HG03175 (cell line): ENCODE measurements around the gene NPLOC4.

Experiments used
- ATAC-seq: cut with Tn5 transposase; IDR thresholded peaks from one replicate; pipeline ENCODE4 v1.9.1; 2021; ENCODE audit warnings: mild to moderate bottlenecking, moderate library complexity; ENCODE audit not compliant: unreplicated experiment

The NPLOC4 gene

DNA sequence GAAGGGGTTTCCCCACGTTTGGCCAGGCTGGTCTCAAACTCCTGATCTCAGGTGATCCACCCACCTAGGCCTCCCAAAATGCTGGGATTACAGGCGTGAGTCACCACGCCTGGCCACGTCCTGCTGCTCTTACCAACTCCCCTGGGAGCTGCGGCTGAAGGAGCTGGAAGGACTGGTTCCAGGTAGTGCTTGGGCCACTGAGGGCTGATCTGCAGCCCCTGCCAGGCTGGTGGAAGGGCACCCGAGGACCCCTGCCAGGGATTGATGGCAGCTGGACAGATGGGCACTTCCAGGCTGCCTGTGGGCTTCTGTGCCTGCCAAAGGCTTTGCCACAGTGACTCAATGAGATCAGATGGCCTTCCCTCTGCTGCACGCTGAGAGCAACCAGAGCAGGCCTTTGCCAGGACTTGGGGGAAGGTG lies 27.1 kb upstream of the NPLOC4 start:
- no peak for ATAC-seq

DNA sequence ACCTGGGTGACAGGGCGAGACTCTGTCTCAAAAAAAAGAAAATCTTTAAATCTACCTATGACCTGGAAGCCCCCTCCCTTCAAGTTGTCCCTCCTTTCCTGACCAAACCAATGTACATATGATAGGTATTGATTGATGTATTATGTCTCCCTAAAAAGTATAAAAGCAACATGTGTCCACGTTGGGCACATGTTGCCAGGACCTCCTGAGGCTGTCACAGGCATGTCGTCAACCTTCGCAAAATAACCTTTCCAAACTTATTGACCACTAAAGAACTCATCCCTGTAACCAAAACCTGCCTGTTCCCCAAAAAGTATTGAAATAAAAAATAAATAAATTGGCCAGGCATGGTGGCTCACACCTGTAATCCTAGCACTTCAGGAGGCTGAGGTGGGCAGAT lies 25.1 kb upstream of the NPLOC4 start:
- ATAC-seq, result no peak

DNA sequence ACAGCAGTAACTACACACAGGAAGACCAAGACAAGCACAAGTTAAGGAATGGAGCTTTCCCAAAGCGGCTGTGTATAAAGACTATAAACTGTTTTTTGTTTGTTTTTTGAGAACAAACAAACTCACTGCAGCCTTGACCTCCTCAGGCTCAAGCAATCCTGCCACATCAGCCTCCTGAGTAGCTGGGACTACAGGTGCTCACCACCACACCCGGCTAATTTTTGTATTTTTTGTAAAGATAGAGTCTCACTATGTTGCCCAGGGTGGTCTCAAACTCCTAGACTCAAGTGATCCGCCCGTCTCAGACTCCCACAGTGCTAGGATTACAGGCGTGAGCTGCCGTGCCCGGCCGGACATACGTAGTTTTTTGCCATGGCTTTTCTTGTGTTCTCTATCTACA lies 23.5 kb upstream of the NPLOC4 start:
- no peak for ATAC-seq

DNA sequence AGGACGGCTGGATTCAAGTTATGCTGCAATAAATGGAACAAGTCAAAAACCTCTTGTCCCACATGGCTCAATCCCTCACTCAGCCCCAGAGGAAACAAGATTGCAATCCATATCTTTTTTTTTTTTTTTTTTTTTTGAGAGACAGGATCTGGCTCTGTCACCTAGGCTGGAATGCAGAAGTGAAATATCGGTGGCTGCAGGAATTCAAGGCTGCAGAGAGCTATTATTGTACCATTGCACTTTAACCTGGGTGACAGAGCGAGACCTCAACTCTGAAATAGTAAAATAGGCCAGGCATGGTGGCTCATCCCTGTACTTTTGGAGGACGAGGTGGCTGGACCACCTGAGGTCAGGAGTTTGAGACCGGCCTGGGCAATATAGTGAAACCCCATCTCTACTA lies 22.1 kb upstream of the NPLOC4 start:
- ATAC-seq, result no peak

DNA sequence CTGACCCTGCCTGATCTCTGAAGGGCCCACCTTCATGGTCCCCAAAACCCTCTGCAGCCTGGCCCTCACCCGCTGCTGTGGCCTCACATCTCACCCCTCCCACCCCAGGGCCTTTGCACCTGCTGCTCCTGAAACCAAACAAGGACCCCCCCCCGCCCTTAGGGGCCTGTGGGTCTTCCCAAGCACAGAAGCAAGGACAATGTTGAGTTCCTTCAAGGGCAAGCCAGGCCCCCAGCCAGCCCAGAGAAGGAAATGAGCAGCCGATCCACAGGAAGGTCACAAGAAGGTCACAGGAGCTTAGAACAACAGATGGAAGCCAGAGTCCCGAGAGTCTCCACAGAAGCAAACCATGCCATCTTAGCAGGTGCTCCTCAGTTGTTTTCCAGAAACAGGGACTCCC lies 19.9 kb upstream of the NPLOC4 start:
- no peak for ATAC-seq

DNA sequence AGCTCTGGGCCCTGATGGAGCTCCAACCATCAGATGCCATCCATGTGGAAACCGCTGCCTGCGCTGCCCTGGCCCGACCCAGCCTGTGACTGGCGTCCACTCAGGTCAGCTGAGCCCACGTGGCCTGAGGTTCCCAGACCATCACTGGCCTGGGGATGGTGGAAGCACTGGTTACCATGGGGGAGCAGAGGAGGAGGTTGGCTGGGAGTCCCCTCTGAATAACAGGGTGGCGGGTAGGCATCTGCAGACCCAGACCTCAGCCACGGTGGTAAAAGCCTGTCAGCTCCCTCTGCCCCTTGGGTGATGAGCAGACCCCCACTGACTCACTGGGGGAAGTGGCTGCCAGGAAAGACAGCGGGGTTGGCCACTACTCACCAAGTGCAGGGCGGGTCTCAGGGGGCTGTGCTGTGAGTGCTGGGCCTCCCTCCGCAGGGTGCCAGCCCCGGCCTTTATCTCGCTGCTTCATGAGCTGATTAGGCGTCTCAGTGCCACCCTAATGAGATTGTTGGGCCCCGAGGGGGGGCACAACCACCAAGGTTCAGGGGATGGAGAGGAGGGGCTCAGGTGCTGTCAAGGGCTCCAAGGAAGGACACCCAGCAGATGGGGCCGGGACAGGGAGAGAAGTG lies 19.3 kb upstream of the NPLOC4 start, which contains the start of gene PDE6G:
TSS of gene PDE6G (minus strand) at position 425 of the 626 bp plus-strand sequence. CDS start 3,237 bp downstream, outside the sequence.
- no peak for ATAC-seq

DNA sequence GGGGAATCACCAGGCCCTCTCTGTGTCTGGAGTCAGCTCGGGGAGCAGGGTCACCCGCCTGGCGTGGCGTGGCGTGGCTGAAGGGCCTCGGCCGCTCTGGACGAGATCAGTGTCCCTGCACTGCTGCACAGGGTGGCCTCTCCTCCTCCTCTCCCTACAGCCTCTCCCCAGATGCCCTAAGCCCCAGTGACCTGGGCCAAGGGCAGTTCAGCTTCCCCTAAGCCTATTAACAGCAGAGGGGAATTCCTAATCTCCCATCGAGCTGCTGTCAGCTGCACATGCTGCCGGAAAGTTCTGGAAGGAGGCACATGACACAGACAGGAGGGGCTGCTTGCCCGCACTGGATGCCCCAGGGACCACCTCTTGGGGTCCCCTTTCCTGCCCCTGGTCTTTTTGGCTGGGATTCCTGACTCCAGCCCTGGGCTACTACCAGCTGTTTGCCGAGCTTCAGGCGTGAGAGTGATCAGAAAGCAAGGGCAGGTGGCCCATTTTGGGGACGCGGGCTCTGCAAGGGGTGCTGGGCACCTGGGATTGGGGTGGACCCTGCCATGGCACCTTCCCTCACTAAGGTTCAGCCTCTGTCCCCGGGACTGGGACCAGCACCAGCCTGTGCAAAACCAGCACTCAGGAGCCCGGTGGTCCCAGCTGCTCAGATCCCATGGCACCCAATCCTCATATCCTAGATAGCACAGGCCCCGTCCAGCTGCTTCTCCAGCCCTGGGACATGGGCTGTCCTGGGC lies 18.6 kb upstream of the NPLOC4 start:
- ATAC-seq, result no peak

DNA sequence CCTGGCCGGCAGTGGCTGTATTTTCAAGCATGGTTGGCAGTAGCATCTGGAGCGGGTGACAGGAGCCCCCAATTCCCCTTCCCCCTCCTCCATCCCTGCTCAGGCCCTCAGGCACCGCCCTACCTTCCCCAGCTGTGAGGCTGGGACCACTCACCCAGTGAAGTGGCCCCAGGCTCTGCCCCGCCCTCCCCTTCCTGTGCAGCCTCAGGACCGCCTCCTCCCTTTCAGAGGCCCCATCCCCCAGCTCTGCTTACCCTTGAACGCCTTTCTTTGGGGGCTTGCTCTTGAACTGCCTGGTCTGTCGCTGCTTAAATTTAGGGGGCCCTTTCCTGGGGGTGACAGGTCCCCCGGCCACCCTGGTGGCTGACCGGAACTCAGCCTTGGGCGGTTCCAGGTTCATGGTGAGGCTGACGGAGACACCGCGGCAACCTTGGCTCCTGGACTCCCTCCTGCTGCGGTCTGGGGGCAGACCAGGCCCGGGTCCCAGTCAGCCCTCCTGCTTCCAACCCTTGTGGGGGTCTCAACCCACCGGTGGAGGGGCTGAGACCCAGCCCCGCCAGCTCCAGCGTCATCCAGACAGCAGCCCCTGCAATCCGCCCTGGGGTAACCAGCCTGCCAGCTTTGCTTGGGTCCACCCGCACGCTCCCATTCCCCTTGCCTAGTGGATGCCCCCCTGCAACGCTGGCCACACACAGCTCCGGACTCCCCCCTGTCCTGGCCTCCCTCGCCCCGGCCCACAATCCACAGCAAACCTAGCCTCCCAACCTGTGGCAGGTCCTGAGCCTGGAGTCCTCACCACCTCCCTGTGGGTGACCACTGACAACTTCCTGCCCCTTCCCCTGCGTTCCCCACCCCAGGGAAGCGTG lies 16.2 kb upstream of the NPLOC4 start:
- no peak for ATAC-seq

DNA sequence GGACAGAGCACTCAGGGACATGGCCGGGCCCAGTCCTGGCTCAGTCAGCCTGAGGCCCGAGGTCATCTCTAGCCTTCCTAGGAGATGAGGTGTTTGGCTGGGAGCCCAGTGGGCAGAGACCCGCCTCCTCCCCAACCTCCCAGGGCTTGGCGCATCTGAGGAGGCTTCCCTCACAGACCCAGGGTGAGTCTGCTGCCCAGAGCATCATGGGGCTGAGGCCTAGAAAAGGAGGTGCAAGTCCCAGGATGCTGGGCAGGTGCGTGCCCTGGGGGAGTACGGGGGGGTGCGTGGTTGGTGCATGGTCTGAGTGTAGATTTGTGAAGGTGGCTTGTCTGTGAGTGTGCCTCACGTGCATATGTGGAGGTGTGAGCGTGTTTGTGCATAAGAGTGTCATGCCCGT lies 14.8 kb upstream of the NPLOC4 start:
- ATAC-seq, result no peak

DNA sequence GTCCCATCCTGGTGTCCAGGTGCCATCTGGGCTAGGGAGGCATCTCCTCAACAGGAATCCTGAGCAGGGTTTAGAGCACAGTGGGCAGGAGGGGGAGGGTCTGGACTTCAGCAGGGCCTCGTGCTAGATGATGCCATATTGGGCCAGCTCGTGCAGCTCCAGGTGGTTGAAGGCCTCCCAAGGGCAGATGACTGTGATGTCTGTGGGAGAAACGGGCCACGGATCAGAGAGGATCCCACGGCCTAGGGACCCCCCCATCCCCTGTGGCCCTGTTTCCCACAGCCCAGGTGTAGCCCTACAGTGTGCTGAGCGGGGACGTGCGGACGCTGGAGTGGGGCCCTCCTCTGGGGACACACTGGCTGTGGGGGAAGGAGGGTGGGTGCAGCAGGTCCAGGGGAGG lies 14.0 kb upstream of the NPLOC4 start:
- no peak for ATAC-seq

DNA sequence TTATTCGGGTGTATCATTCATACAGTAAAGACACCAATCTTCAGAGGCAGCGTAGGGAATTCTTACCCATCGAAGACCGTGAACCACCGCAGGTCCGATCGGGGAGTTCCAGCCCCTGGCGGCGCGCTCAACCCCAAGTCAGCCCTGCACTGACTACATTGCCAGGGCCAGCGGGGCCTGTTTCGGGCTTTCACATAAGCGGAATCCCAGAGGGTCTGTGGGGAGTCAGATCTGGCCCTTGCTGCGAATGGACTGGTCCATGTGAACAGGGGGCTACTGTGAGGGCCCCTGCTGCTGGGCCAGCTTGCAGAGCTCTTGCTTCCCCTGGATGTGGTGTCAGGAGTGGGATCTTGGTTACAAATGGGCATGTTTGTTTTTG lies 11.8 kb upstream of the NPLOC4 start:
- no peak for ATAC-seq

DNA sequence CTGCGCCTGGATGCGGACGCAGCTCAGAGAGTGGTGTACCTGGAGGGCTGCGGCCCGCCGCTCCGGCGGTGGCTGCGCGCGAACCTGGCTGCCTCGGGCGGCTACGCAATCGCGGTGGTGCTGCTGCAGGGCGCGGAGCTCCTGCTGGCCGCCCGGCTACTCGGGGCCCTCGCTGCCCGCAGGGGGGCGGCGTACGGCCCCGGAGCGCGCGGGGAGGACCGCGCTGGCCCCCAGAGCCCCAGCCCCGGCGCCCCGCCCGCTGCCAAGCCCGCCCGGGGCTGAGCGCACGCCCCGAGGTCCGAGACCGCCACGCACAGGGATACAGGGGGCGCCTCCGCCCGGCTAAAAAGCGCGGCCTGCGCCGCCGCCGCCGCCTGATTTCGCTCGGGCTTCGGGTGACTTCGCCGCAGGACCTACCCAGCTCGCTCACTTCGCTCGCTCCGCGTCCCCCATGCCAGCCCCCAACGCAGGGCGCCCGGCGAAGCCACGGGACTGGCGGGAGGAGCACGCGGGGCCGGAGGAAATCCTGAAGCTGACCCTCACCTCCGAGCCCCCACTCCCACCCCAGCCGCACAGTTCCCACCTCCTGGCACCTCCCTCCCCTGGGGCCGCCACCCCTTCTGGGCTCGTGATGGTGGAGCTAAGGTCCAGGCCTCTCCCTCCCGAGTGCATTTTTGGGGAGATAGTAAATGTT lies 11.2 kb upstream of the NPLOC4 start:
- ATAC-seq, result no peak

DNA sequence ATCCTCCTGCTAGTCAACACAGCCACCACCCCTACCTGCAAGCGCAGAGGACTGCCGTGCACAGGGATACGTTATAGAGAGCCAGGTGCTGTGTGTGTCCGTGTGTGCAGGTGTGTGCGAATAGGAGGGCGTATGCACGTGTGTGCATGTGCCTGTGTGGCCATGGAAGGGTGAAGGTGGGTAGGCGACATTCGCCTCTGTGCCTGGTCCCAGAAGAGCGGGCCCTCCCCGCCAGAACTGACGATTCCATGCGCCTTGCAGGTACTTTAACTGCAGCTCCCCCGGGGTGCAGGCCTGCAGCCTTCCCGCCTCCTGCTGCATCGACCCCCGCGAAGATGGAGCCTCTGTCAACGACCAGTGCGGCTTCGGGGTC lies 10.7 kb upstream of the NPLOC4 start:
- no peak for ATAC-seq

DNA sequence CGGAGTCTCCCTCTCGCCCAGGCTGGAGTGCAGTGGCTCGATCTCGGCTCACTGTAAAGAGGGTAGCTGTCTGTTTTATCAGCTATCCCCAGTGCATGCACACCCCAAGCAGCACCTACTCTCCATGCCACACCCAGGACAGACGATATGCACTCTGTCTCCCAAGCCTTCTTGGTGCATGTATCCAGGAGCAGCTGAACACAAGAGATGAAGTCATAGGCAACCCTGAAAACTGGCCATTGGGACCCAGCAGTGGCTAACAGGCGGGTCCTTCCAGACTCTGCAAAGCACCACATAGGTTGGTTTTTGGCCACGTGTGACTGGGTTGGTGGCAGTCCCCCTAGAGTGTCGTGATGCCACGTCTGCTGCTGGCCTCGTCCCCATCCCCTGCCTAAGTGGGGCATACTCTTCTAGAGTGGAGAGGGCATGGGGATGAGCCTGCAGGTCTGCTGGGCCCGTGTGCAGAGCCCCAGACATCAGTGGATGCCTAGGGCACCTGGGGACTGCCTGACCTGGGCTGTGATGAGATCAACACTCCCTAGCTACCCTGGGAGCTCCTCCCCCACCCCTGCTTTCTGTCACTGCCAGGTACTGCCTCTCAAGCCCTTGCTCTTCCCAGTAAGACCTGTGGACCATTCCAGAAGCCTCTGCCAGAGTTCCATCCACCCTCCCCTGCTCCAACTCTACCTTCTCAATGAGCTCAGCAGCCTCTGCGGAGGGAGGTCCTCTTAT lies 10.1 kb upstream of the NPLOC4 start:
- no peak for ATAC-seq

DNA sequence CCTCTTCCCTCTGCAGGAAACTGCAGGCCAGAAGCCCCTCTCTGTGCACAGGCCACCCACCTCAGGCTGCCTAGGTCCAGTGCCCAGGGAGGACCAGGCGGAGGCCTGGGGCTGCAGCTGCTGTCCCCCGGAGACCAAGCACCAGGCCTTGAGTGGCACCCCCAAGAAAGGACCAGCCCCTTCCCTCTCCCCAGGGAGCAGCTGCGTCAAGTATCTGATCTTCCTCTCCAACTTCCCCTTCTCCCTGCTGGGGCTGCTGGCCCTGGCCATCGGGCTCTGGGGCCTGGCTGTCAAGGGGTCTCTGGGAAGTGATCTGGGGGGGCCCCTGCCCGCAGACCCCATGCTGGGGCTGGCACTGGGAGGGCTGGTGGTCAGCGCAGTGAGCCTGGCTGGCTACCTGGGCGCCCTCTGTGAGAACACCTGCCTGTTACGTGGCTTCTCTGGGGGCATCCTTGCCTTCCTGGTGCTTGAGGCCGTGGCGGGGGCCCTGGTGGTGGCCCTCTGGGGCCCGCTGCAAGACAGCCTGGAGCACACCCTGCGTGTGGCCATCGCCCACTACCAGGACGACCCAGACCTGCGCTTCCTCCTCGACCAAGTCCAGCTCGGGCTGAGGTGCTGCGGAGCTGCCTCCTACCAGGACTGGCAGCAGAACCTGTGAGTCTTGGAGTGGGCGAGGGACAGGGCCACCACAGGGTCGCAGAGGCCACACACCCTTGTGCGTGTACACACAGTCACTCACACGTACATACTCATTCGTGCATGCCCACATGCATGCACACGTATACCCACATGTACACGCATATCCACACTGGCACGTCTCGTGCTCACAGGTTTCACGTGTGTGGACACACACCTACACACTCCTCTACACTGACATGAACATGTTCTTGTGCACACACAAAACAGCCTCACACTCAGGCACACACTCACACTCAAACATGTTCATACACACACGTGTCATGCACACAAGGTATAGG lies 8.4 kb upstream of the NPLOC4 start:
- ATAC-seq, result no peak

DNA sequence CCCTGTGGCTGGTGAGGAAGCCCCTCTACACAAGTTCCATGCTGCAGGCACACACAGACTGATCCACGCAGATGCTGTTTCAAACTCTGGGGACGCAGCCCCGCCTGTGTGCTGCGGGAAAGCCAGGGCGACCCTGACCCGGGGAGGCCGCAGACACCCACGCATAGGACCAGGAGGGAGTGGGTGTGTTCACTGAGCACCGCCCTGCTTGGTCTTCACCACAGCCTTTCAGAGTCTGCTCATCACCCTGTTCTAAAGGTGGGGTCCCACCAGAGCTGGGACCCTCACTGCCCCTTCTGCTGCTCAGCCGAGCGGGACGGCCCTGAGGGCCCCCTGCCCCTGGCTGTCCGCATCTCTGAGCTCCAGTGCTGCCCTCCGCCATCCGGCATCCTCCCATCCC lies 7.6 kb upstream of the NPLOC4 start:
- ATAC-seq, result no peak

DNA sequence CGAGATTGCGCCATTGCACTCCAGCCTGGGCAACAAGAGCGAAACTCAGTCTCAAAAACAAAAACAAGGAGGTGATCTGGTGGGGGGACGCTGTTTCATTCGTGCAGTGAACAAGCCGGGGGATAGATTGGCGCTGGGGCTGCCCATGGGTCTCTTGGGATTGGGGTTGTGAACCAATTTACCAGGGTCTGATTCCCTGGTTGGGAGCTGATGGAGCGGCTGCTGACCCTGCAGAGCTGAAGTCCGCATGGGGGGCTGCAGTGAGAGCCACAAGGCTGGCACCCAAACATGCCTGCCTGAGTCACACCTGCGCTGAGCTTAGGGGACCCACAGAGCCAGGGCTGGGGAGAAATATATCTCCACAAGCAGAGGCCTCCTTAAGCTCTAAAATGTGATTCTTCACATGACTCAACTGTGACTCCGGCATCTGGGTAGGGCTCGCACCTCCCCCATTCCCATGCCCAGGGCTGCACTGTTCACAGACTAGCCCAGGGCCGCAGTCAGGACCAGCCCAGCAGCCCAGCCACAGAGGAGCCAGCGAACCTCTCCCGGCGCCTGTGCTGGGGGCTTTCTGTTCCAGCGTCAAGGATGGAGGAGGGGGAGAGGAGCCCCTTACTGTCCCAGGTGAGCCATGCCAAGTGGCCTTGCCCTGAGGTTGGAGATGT lies 5.0 kb upstream of the NPLOC4 start:
- ATAC-seq, result no peak

DNA sequence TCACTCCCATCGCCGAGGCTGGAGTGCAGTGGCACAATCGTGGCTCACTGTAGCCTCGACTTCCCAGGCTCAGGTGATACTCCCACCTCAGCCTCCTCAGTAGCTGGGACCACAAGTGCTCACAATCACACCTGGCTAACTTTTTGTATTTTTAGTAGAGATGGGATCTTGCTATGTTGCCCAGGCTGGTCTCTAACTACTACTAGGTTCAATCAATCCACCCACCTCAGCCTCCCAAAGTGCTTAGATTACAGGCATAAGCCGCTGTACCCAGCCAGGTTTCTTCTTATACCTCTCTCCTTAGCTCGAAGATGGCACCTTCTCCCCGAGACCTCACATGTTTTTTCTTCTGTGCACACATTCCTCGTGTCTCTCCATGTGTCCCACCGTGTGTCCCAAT lies 3.1 kb upstream of the NPLOC4 start:
- no peak for ATAC-seq

DNA sequence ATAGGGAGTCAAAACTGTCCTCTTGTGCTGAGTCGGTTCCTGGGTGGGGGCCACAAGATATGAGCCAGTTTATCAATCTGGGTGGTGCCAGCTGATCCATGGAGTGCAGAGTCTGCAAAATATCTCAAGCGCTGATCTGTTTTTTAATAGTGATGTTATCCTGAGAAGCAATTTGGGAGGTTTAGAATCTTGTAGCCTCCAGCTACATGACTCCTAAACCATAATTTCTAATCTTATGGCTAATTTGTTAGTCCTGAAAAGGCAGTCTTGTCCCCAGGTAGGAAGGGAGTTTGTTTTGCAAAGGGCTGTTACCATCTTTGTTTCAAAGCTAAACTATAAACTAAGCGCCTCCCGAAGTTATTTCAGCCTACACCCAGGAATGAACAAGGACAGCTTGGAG lies 1.8 kb upstream of the NPLOC4 start:
- ATAC-seq, result no peak
